Mucosa of rectum (tissue), 2 donors: ENCODE measurements around the gene GABARAPL1.

Experiments
- H3K27ac ChIP-seq, 2 donors: one replicate each; pipeline ENCODE4 v1.7.0; 2013; ENCODE audit warnings: inconsistent platforms in 2 of 2, low read depth in 2 of 2, low read length in 2 of 2
- H3K27me3 ChIP-seq, 2 donors: one replicate each; pipeline ENCODE4 v1.7.0; 2013; ENCODE audit warnings: low read length in 2 of 2; ENCODE audit not compliant: control insufficient read depth in 2 of 2, insufficient read depth in 2 of 2
- H3K36me3 ChIP-seq, 2 donors: one replicate each; pipeline ENCODE4 v1.7.0; 2013; ENCODE audit warnings: low read length in 2 of 2; ENCODE audit not compliant: control insufficient read depth in 2 of 2, insufficient read depth in 2 of 2
- H3K4me1 ChIP-seq, 2 donors: one replicate each; pipeline ENCODE4 v1.7.0; 2013; ENCODE audit warnings: low read length in 2 of 2, mild to moderate bottlenecking in 1 of 2; ENCODE audit not compliant: control insufficient read depth in 2 of 2, insufficient read depth in 2 of 2
- H3K4me3 ChIP-seq, 2 donors: one replicate each; pipeline ENCODE4 v1.7.0; 2013; ENCODE audit warnings: low read length in 2 of 2
- H3K9ac ChIP-seq, 2 donors: one replicate each; pipeline ENCODE4 v1.7.0; 2013; ENCODE audit warnings: low read length in 2 of 2, low read depth in 1 of 2, mild to moderate bottlenecking in 1 of 2
- H3K9me3 ChIP-seq, 2 donors: one replicate each; pipeline ENCODE4 v1.7.0; 2013; ENCODE audit warnings: low read length in 2 of 2; ENCODE audit not compliant: control insufficient read depth in 2 of 2
- donor health status: healthy.
- donor health status: Normal muscosa, but diverticular disease.

Gene GABARAPL1

GRCh38 chr12:10227648-10228047, 15.0 kb downstream of the GABARAPL1 start:
- H3K9ac ChIP-seq: no peak overlapping the region
- no peaks in the 10 kb centered on the region for H3K27me3 ChIP-seq
- H3K4me1 ChIP-seq: no peaks in the 10 kb centered on the region
- no peak overlapping the region for H3K4me3 ChIP-seq
- peaks cover under 1 to 2% of the 10 kb centered on the region in 2 donors for H3K36me3 ChIP-seq
- H3K9me3 ChIP-seq: no peaks in the 10 kb centered on the region
- H3K27ac ChIP-seq: no peak overlapping the region

DNA sequence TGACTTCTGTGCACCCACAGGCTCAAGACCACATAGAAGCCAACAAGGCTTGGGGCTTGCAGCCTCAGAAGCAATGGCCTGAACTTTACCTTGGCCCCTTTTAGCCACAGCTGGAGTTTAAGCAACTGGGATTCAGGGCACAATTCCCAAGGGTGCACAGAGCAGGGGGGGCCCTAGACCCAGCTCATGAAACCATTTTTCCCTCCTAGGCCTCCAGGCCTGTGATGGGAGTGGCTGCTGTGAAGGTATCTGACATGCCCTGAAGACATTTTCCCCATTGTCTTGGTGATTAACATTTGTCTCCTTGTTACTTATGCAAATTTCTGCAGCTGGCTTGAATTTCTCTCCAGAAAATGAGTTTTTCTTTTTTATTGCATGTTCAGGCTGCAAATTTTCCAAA, 21.9 kb downstream of the GABARAPL1 start:
- H3K27ac ChIP-seq: no peak overlapping the region
- no peak overlapping the region for H3K9ac ChIP-seq
- no peak overlapping the region for H3K4me3 ChIP-seq
- no peaks in the 10 kb centered on the region for H3K9me3 ChIP-seq
- H3K27me3 ChIP-seq: no peaks in the 10 kb centered on the region
- no peaks in the 10 kb centered on the region for H3K36me3 ChIP-seq
- H3K4me1 ChIP-seq: no peaks in the 10 kb centered on the region

GRCh38 chr12:10235761-10236631, 23.3 kb downstream of the GABARAPL1 start:
- Histone ChIP-seq H3K27me3 (no peaks in the 10 kb centered on the region), H3K27ac (no peak overlapping the region), H3K4me1 (no peaks in the 10 kb centered on the region), H3K9me3 (no peaks in the 10 kb centered on the region), H3K36me3 (no peaks in the 10 kb centered on the region), H3K4me3 (no peak overlapping the region), H3K9ac (no peak overlapping the region)

DNA sequence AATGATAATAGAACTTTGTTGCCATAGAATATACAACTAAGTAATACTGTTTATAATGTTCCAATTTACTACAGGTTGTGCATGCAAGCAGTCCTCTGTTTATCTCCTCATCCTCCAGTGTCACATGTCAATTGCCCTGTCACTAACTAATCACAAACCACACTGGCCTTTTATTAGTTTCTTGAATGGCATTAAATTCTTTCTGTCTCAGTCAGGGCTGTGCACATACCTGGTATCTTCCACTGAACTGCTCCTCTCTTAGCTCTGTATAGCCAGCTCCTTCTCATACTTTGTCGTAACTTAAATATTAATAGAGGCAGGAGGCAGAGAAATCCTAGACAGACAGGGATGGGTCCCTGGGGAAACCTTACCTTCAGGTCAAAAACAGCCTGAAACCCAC, 24.0 kb downstream of the GABARAPL1 start:
- H3K4me1 ChIP-seq: no peaks in the 10 kb centered on the region
- H3K9ac ChIP-seq: no peak overlapping the region
- no peak overlapping the region for H3K27ac ChIP-seq
- no peaks in the 10 kb centered on the region for H3K36me3 ChIP-seq
- no peaks in the 10 kb centered on the region for H3K27me3 ChIP-seq
- H3K9me3 ChIP-seq: no peaks in the 10 kb centered on the region
- H3K4me3 ChIP-seq: no peak overlapping the region

DNA sequence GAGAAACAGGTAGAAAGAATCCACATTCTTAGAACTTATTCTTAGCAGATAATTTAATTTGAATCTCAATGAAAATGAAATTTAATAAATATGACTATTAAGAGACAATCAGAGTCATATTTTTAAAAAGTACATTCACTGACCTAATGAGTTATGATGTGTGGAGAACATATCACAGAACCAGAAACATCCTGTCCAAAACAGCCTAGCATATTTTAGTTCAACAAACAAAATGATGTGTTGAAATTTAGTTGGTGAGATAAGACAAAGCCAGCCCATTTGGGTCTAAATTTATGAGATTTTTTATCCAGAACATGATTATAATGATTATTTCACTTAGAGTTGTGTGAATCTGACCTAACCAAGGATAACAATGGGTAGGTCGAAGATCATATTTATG, 25.8 kb downstream of the GABARAPL1 start:
- Histone ChIP-seq H3K9ac (no peak overlapping the region), H3K9me3 (no peaks in the 10 kb centered on the region), H3K36me3 (no peaks in the 10 kb centered on the region), H3K27me3 (no peaks in the 10 kb centered on the region), H3K4me3 (no peak overlapping the region), H3K4me1 (no peaks in the 10 kb centered on the region), H3K27ac (no peak overlapping the region)

DNA sequence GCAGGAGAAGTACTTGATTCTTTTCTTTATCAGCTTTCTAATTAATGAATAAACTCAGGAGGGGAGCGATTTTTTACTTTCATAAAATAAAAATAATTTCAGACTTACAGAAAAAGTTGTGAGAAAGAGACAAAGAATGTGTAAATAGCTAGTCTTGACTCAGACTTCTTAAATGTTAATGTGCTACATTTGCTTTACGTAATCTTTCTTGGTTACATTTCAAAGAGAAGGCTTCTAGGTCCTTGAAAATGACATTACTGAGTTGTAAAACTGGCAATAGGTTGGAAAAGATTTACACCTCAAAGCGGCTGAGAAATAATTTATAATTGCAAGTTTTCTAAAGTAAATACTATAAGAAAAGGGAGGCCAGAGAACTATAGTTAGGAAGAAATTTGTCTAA, 28.6 kb downstream of the GABARAPL1 start:
- Histone ChIP-seq H3K9ac (no peak overlapping the region), H3K4me1 (no peaks in the 10 kb centered on the region), H3K9me3 (no peaks in the 10 kb centered on the region), H3K27me3 (no peaks in the 10 kb centered on the region), H3K27ac (no peak overlapping the region), H3K36me3 (no peaks in the 10 kb centered on the region), H3K4me3 (no peak overlapping the region)

DNA sequence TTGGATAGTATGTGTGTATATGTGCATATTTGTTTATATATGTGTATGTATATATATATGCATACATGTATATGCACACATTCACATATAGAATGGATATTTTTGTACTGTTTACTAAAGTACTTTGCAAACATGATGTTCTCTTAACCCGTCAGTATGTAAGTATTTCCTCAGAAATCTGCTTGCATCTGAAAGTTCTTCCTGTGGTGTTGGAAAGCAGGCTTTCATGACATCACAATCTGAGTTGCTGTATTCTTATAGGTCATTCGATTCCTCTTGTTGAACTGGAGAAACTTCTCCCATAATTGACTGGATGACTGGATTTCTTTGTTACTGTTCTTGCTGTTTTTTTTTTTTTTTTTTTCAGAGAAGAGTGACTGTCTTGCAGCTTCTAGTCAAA, 29.1 kb downstream of the GABARAPL1 start:
- Histone ChIP-seq H3K9ac (no peak overlapping the region), H3K27ac (no peak overlapping the region), H3K4me1 (no peaks in the 10 kb centered on the region), H3K4me3 (no peak overlapping the region), H3K27me3 (no peaks in the 10 kb centered on the region), H3K36me3 (no peaks in the 10 kb centered on the region), H3K9me3 (no peaks in the 10 kb centered on the region)

GRCh38 chr12:10242539-10242938, 29.9 kb downstream of the GABARAPL1 start:
- H3K27me3 ChIP-seq: no peaks in the 10 kb centered on the region
- H3K27ac ChIP-seq: no peak overlapping the region
- H3K36me3 ChIP-seq: no peaks in the 10 kb centered on the region
- H3K4me1 ChIP-seq: no peaks in the 10 kb centered on the region
- no peak overlapping the region for H3K4me3 ChIP-seq
- no peak overlapping the region for H3K9ac ChIP-seq
- no peaks in the 10 kb centered on the region for H3K9me3 ChIP-seq

GRCh38 chr12:10243818-10244520, 31.3 kb downstream of the GABARAPL1 start:
- no peaks in the 10 kb centered on the region for H3K27me3 ChIP-seq
- H3K4me3 ChIP-seq: peak overlapping the region in 1 of 2 donors; percentile 9
- H3K9ac ChIP-seq: no peak overlapping the region
- H3K4me1 ChIP-seq: no peaks in the 10 kb centered on the region
- no peaks in the 10 kb centered on the region for H3K36me3 ChIP-seq
- H3K9me3 ChIP-seq: no peaks in the 10 kb centered on the region
- H3K27ac ChIP-seq: no peak overlapping the region

GRCh38 chr12:10247436-10248058, 34.9 kb downstream of the GABARAPL1 start:
- Histone ChIP-seq H3K27me3 (no peaks in the 10 kb centered on the region), H3K4me1 (no peaks in the 10 kb centered on the region), H3K4me3 (no peak overlapping the region), H3K36me3 (no peaks in the 10 kb centered on the region), H3K27ac (no peak overlapping the region), H3K9me3 (no peaks in the 10 kb centered on the region), H3K9ac (no peak overlapping the region)
